ENCODE results near the gene HLA-DOA.

The HLA-DOA gene

DNA sequence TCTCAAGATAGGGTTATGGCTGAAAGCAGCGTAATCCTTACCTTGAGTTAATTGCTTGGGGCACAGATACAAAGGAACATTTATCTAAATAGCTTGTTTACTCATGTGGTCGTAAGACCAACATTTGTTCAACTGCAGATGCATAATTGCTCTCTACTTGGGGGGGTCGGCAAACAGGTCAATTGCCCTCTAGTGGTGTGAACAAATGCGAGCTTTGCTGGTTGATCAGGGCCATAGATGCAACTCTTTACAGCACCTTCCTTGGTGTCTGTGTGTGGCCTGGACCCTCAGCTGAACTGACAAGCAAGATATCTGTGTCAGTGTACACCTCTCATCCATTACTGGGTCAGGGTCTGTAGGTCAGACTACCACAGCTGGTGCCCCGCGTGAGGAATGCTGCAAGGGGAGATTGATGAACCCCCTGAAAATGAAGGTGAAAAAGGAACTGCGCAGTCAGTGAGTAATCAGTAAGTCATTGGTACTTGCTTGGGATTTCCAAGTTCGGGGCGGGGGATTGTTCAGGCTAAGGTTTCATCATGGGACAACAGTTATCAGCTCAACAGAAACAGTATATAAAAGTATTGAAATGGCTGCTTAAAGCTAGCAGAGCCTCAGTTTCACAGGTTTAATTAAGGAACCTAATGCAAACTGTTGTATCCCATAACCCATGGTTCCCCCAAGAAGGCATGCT, 40.1 kb upstream of the HLA-DOA start:
- TF ChIP-seq, protein P1, sequence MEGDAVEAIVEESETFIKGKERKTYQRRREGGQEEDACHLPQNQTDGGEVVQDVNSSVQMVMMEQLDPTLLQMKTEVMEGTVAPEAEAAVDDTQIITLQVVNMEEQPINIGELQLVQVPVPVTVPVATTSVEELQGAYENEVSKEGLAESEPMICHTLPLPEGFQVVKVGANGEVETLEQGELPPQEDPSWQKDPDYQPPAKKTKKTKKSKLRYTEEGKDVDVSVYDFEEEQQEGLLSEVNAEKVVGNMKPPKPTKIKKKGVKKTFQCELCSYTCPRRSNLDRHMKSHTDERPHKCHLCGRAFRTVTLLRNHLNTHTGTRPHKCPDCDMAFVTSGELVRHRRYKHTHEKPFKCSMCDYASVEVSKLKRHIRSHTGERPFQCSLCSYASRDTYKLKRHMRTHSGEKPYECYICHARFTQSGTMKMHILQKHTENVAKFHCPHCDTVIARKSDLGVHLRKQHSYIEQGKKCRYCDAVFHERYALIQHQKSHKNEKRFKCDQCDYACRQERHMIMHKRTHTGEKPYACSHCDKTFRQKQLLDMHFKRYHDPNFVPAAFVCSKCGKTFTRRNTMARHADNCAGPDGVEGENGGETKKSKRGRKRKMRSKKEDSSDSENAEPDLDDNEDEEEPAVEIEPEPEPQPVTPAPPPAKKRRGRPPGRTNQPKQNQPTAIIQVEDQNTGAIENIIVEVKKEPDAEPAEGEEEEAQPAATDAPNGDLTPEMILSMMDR (IDR thresholded peaks at IDR 0.05; ENCODE audit: extremely low read depth, insufficient read depth, missing control alignments) = peak; percentile 26
- in situ Hi-C loops (cut with MboI; ENCODE audit: low pct_unique_long_range_greater_than_20kb, low sequenced_read_pairs, unreplicated experiment) = no loop called here
- DNase-seq (ENCODE audit: low spot score) = no peak

DNA sequence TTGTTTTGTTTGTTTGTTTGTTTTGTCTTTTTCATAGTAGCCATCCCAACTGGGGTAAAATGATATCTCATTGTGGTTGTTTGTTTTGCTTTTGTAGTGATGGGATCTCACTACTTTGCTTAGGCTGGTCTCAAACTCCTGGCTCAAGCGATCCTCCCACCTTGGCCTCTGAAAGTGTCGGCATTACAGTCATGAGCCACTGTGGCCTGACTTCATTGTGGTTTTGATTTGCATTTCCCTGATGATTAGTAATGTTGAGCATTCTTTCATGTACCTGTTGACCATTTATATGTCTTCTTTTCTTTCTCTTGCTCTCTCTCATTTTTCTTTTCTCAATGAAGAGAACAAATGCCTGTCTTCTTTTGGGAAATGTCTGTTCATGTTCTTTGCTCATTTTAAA, 30.8 kb upstream of the HLA-DOA start:
- no peak for DNase-seq (ENCODE audit: low spot score)
- in situ Hi-C loops (cut with MboI; ENCODE audit: low pct_unique_long_range_greater_than_20kb, low sequenced_read_pairs, unreplicated experiment) = no loop called here
- TF ChIP-seq, protein P1 (IDR thresholded peaks at IDR 0.05; ENCODE audit: extremely low read depth, insufficient read depth, missing control alignments) = no peak

DNA sequence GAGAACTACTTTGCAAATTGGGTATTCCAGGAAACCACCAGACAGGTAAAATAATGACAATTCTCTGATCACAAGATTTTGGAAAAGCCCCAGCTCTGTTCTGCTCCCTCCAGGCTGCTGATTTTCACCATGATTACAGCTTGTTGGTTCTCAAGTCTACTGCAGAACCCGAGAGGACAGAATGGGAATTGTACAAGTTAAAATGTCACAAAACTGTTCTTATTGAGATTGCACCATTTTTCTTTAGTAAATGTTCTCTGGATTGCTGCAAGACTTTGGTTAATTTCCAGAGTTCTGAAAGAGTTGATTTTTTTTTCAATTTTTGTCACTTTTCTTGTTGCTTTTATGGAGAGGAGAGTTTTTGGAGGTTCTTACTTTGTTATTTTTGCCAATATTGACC, 27.1 kb upstream of the HLA-DOA start:
- TF ChIP-seq, protein P1 (IDR thresholded peaks at IDR 0.05; ENCODE audit: extremely low read depth, insufficient read depth, missing control alignments) = no peak
- in situ Hi-C loops (cut with MboI; ENCODE audit: low pct_unique_long_range_greater_than_20kb, low sequenced_read_pairs, unreplicated experiment) = no loop called here
- DNase-seq (ENCODE audit: low spot score) = no peak

DNA sequence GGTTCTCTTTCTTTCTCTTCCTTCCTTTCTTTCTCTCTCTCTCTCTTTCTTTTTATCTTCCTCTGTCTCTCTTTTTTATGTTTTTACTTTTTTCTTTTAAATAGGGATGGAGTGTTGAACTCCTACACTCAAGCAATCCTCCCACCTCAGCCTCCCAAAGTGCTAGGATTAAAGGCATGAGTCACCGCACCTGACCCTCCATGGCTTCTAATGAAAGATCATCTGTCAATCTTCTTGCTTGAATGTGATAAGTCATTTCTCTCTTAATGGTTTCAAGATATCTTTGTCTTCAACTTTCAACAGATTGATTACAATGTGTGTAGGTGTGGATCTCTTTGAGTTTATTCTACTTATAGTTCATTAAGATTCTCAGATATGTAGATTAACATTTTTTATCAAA, 25.2 kb upstream of the HLA-DOA start:
- DNase-seq (ENCODE audit: low spot score) = no peak
- in situ Hi-C loops (cut with MboI; ENCODE audit: low pct_unique_long_range_greater_than_20kb, low sequenced_read_pairs, unreplicated experiment) = no loop called here
- TF ChIP-seq, protein P1 (IDR thresholded peaks at IDR 0.05; ENCODE audit: extremely low read depth, insufficient read depth, missing control alignments) = no peak

DNA sequence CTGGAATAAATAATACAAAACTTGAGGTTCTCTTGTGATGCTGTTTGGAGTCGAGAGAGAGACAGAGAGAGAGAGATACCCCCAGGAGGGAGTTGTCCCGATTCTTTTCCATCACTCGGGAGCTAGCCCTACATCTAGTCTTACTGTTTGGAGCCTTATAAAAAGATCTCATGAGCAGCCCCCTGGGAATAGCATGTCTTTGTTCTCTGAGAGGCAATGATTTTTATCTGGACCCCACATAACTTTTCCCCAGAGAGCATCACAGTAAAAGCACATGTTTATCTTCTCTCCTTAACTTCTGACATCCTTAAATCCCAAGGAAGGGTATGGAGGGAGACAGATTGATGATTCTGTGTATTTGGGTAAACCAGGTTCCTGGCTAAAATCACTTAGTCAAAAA, 20.9 kb upstream of the HLA-DOA start:
- in situ Hi-C loops (cut with MboI; ENCODE audit: low pct_unique_long_range_greater_than_20kb, low sequenced_read_pairs, unreplicated experiment) = no loop called here
- no peak for DNase-seq (ENCODE audit: low spot score)
- TF ChIP-seq, protein P1 (IDR thresholded peaks at IDR 0.05; ENCODE audit: extremely low read depth, insufficient read depth, missing control alignments) = no peak

DNA sequence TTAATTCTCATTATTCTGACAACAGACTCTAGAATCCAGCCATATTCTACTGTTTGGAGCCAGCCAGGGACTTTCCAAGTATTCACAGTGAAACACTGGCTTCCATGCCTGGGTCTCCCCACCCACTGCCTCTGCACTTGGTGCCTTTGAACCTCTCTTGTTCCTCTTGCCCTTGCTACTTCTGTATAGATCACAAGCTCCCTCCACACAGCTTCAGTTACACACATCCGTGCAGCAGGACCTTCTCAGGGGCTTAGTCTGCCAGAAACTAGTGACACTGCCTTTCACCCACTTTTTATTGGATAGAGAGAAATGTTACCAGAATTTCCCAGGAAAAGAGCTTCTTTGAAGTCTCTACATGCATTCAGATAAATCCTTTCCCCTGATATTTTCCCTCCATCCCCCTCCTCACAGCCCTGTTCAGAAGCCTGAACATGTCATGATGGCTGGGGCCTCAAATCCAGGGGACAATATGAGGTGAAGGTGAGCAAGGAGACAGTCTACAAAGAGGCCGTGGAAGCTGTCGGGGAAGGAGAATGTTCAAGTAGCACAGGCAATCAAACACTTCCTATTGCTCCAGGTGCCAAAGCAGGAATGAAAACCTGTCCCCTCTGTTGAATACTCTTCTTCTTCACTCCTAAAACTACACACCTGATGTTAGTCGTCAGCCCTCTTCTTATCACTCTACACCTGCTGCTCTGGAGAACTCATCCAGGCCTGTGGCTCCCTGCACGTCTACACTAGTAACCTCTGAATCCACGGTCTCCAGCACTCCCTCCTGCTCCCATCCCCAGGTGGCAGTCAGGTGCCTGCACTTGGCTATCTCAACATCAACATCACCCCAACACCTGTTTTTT, 20.2 kb upstream of the HLA-DOA start:
- TF ChIP-seq, protein P1 (IDR thresholded peaks at IDR 0.05; ENCODE audit: extremely low read depth, insufficient read depth, missing control alignments) = no peak
- peak; percentile 65 for DNase-seq (ENCODE audit: low spot score)
- in situ Hi-C loops (cut with MboI; ENCODE audit: low pct_unique_long_range_greater_than_20kb, low sequenced_read_pairs, unreplicated experiment) = no loop called here
